Stomach (tissue), 4 donors: ENCODE data around the gene SP3.

Source experiments
- EP300 ChIP-seq: sonication (generic); formaldehyde crosslinking; IDR thresholded peaks from one replicate; pipeline ENCODE4 v1.6.1; 2017; ENCODE audit warnings: antibody characterized with exemption
- POLR2A ChIP-seq, 4 donors: fragments of 450-650 bp; IDR thresholded peaks; one replicate each; pipeline ENCODE4 v1.6.1; 2016; ENCODE audit warnings: antibody characterized with exemption in 4 of 4, control low read depth in 2 of 4, mild to moderate bottlenecking in 1 of 4, moderate library complexity in 1 of 4
- POLR2AphosphoS5 ChIP-seq, 3 donors: sonication (generic); formaldehyde crosslinking; IDR thresholded peaks; one replicate each; pipeline ENCODE4 v1.6.1; 2016; ENCODE audit warnings: antibody characterized with exemption in 3 of 3

- TF ChIP-seq POLR2AphosphoS5 (IDR thresholded peaks at IDR 0.05): no peak
- no peak for TF ChIP-seq EP300
- TF ChIP-seq POLR2A (IDR thresholded peaks at IDR 0.05): no peak
Observed at GRCh38 chr2:173985605-173985992, 20.4 kb upstream of the SP3 start.
